ENCODE data around the gene MYL3.

Gene MYL3

GRCh38 chr3:46903341-46904302 lies 40.4 kb upstream of the MYL3 start:
- Mint-ChIP-seq H3K27me3 (peaks cover 2% of the 10 kb centered on the region), H3K36me3 (no peaks in the 10 kb centered on the region), H3K27ac (no peak overlapping the region), H3K9me3 (ENCODE audit: low read depth) (no peaks in the 10 kb centered on the region), H3K4me3 (no peak overlapping the region), H3K4me1 (ENCODE audit: low read depth) (peaks cover 2% of the 10 kb centered on the region)

- Mint-ChIP-seq H3K36me3 (no peaks in the 10 kb centered on the region), H3K4me3 (no peak overlapping the region), H3K27me3 (peaks cover 2% of the 10 kb centered on the region), H3K9me3 (ENCODE audit: low read depth) (no peaks in the 10 kb centered on the region), H3K4me1 (ENCODE audit: low read depth) (peaks cover 2% of the 10 kb centered on the region), H3K27ac (no peak overlapping the region)
Measured at GRCh38 chr3:46902188-46902631, 39.0 kb upstream of the MYL3 start.

GRCh38 chr3:46901591-46902187 lies 38.4 kb upstream of the MYL3 start:
- H3K27ac Mint-ChIP-seq: no peak overlapping the region
- peaks cover 2% of the 10 kb centered on the region for H3K4me1 Mint-ChIP-seq (ENCODE audit: low read depth)
- H3K27me3 Mint-ChIP-seq: peaks cover 2% of the 10 kb centered on the region
- H3K4me3 Mint-ChIP-seq: no peak overlapping the region
- H3K9me3 Mint-ChIP-seq (ENCODE audit: low read depth): no peaks in the 10 kb centered on the region
- no peaks in the 10 kb centered on the region for H3K36me3 Mint-ChIP-seq

GRCh38 chr3:46901061-46901460 lies 37.8 kb upstream of the MYL3 start:
- no peaks in the 10 kb centered on the region for H3K9me3 Mint-ChIP-seq (ENCODE audit: low read depth)
- H3K27me3 Mint-ChIP-seq: peaks cover 2% of the 10 kb centered on the region
- H3K4me1 Mint-ChIP-seq (ENCODE audit: low read depth): peaks cover 2% of the 10 kb centered on the region
- H3K27ac Mint-ChIP-seq: no peak overlapping the region
- no peaks in the 10 kb centered on the region for H3K36me3 Mint-ChIP-seq
- no peak overlapping the region for H3K4me3 Mint-ChIP-seq

- no peaks in the 10 kb centered on the region for H3K36me3 Mint-ChIP-seq
- H3K9me3 Mint-ChIP-seq (ENCODE audit: low read depth): no peaks in the 10 kb centered on the region
- no peak overlapping the region for H3K27ac Mint-ChIP-seq
- H3K4me1 Mint-ChIP-seq (ENCODE audit: low read depth): peaks cover 2% of the 10 kb centered on the region
- no peak overlapping the region for H3K4me3 Mint-ChIP-seq
- peaks cover 2% of the 10 kb centered on the region for H3K27me3 Mint-ChIP-seq
Measured at GRCh38 chr3:46900356-46900755, 37.1 kb upstream of the MYL3 start.

- H3K36me3 Mint-ChIP-seq: no peaks in the 10 kb centered on the region
- H3K27ac Mint-ChIP-seq: no peak overlapping the region
- H3K27me3 Mint-ChIP-seq: peaks cover 3% of the 10 kb centered on the region
- no peaks in the 10 kb centered on the region for H3K9me3 Mint-ChIP-seq (ENCODE audit: low read depth)
- H3K4me1 Mint-ChIP-seq (ENCODE audit: low read depth): peaks cover 2% of the 10 kb centered on the region
- H3K4me3 Mint-ChIP-seq: no peak overlapping the region
Measured at GRCh38 chr3:46900007-46900292, 36.7 kb upstream of the MYL3 start.

GRCh38 chr3:46899151-46900006 lies 36.1 kb upstream of the MYL3 start:
- H3K9me3 Mint-ChIP-seq (ENCODE audit: low read depth): no peaks in the 10 kb centered on the region
- peaks cover 2% of the 10 kb centered on the region for H3K4me1 Mint-ChIP-seq (ENCODE audit: low read depth)
- H3K36me3 Mint-ChIP-seq: no peaks in the 10 kb centered on the region
- H3K27me3 Mint-ChIP-seq: peaks cover 3% of the 10 kb centered on the region
- H3K27ac Mint-ChIP-seq: no peak overlapping the region
- H3K4me3 Mint-ChIP-seq: no peak overlapping the region

GRCh38 chr3:46898321-46899150 lies 35.3 kb upstream of the MYL3 start:
- Mint-ChIP-seq H3K9me3 (ENCODE audit: low read depth) (no peaks in the 10 kb centered on the region), H3K27me3 (peaks cover 7% of the 10 kb centered on the region), H3K36me3 (no peaks in the 10 kb centered on the region), H3K27ac (no peak overlapping the region), H3K4me1 (ENCODE audit: low read depth) (peaks cover 2% of the 10 kb centered on the region), H3K4me3 (no peak overlapping the region)

- Mint-ChIP-seq H3K4me1 (ENCODE audit: low read depth) (peaks cover 2% of the 10 kb centered on the region), H3K27me3 (peaks cover 11% of the 10 kb centered on the region), H3K4me3 (no peak overlapping the region), H3K27ac (no peak overlapping the region), H3K36me3 (no peaks in the 10 kb centered on the region), H3K9me3 (ENCODE audit: low read depth) (no peaks in the 10 kb centered on the region)
Measured at GRCh38 chr3:46897829-46898320, 34.6 kb upstream of the MYL3 start.

GRCh38 chr3:46897031-46897430 lies 33.8 kb upstream of the MYL3 start:
- H3K27ac Mint-ChIP-seq: no peak overlapping the region
- H3K4me1 Mint-ChIP-seq (ENCODE audit: low read depth): peaks cover 4% of the 10 kb centered on the region
- H3K4me3 Mint-ChIP-seq: no peak overlapping the region
- H3K36me3 Mint-ChIP-seq: no peaks in the 10 kb centered on the region
- H3K27me3 Mint-ChIP-seq: peaks cover 11% of the 10 kb centered on the region
- H3K9me3 Mint-ChIP-seq (ENCODE audit: low read depth): no peaks in the 10 kb centered on the region

- H3K36me3 Mint-ChIP-seq: no peaks in the 10 kb centered on the region
- H3K4me3 Mint-ChIP-seq: no peak overlapping the region
- H3K27ac Mint-ChIP-seq: no peak overlapping the region
Measured at GRCh38 chr3:46896386-46896785, 33.1 kb upstream of the MYL3 start.

GRCh38 chr3:46895761-46896160 lies 32.5 kb upstream of the MYL3 start:
- Mint-ChIP-seq H3K9me3 (ENCODE audit: low read depth) (no peaks in the 10 kb centered on the region), H3K4me1 (ENCODE audit: low read depth) (peaks cover 4% of the 10 kb centered on the region), H3K36me3 (no peaks in the 10 kb centered on the region), H3K4me3 (no peak overlapping the region), H3K27ac (no peak overlapping the region), H3K27me3 (peaks cover 19% of the 10 kb centered on the region)

More at GRCh38 chr3:46896386-46896785, 33.1 kb upstream of the MYL3 start:
- peaks cover 15% of the 10 kb centered on the region for H3K27me3 Mint-ChIP-seq
- H3K4me1 Mint-ChIP-seq (ENCODE audit: low read depth): peaks cover 4% of the 10 kb centered on the region
- H3K9me3 Mint-ChIP-seq (ENCODE audit: low read depth): no peaks in the 10 kb centered on the region

- Mint-ChIP-seq H3K27me3 (peaks cover 21% of the 10 kb centered on the region), H3K4me1 (ENCODE audit: low read depth) (peaks cover 4% of the 10 kb centered on the region), H3K9me3 (ENCODE audit: low read depth) (no peaks in the 10 kb centered on the region), H3K27ac (no peak overlapping the region), H3K36me3 (no peaks in the 10 kb centered on the region), H3K4me3 (no peak overlapping the region)
Measured at GRCh38 chr3:46895204-46895660, 32.0 kb upstream of the MYL3 start.

GRCh38 chr3:46894256-46894655 lies 31.0 kb upstream of the MYL3 start:
- no peak overlapping the region for H3K4me3 Mint-ChIP-seq
- no peaks in the 10 kb centered on the region for H3K36me3 Mint-ChIP-seq
- H3K27me3 Mint-ChIP-seq: peaks cover 21% of the 10 kb centered on the region
- H3K4me1 Mint-ChIP-seq (ENCODE audit: low read depth): peaks cover 4% of the 10 kb centered on the region
- H3K9me3 Mint-ChIP-seq (ENCODE audit: low read depth): no peaks in the 10 kb centered on the region
- no peak overlapping the region for H3K27ac Mint-ChIP-seq
